Stimulated activated naive CD4-positive, alpha-beta T cell treated with Interleukin-2 at 50 U/mL for 16 hours (primary cell): ENCODE data around the gene FAAP100.

Source experiments
- DNase-seq: peaks from one replicate; lab custom pipeline; 2025; lab: John Stamatoyannopoulos, UW

Gene FAAP100

GRCh38 chr17:81524865-81525159 lies 27.3 kb downstream of the FAAP100 start:
- DNase-seq, result no peak

DNA sequence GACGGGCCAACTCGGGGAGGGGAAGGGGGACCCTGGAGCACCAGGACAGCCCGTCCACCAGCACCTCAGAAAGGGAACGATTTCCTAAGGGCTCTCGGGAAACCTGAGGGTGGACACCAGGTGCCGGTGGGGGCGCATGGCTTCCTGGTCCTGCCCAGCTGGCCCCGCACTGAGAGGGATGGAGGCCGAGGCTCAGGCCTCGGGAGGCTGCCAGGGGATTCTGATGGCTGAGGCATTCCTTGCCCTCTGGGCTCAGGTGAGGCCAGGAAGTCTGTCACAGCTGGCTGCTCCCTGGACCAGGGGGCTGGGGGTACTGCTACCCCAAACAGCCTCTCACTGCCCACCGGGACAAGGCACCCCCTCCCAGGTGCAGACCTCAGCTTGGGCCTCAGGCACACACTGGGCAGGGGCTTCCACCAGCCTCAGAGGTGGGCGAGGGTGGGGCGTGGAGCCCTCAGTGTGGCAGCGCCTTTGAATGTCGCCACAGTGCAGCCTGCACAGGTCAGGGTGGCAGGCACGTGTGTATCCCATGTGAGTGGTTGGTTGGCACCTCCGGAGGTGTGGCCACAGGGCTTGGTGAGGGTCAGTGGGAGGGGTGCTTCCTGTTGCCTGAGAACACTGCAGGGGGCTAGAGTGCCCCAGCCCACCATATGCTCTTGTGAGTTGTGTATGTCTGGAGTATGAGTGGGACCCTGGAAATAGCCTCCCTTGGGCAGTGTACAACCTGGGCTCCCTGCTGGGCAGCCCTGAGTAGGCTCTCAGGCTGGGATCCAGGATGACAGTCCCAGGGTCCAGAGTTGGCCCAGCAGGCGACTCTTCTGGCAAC lies 27.9 kb downstream of the FAAP100 start:
- no peak for DNase-seq

- DNase-seq, result no peak
Measured at GRCh38 chr17:81523402-81524038, 28.6 kb downstream of the FAAP100 start.

DNA sequence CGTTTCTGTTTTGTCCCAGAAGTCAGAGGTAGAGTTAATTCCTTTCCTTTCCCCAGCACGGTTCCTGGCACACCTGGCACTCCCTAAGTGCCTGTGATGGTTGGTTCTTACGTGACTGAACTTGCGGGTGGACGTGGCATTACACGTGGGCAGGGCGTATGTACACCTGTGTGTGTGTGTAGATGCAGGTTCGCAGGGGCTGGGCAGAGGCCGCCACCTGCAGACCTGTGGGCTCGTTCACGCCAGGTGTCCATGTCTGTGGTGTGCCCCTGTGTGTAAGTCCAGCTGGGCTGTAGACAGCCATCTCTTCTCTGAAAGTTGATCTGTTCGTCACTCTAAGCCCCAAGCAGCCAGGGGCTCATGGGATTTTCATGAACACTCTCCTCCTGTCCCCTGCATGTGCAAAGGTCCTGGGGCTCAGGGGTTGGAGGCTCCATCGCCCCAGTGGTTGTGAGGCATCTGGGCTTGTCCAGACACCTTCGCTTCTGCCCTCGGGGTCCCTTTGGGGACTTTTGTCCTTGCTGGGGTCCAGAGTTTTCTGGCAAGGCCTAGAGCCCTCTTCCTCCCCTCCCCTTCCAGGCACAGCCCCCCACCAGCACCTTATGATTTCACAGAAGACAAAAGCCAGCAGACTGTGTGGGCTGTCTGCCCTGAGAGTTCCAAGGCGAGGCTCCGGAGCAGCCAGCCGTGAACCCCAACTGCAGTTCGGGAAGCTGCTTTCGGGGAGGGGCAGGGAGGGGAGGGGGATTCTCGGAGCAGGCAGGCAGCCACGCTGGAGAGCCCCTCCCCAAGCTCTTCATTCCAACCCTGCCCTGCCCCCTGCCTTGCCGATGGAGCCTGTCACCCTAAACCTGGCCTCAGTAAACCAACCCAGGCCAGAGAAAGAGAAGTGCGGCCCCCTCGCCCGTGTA lies 29.4 kb downstream of the FAAP100 start:
- DNase-seq, result no peak

- DNase-seq, result no peak
Measured at GRCh38 chr17:81520021-81520901, 31.9 kb downstream of the FAAP100 start.

DNA sequence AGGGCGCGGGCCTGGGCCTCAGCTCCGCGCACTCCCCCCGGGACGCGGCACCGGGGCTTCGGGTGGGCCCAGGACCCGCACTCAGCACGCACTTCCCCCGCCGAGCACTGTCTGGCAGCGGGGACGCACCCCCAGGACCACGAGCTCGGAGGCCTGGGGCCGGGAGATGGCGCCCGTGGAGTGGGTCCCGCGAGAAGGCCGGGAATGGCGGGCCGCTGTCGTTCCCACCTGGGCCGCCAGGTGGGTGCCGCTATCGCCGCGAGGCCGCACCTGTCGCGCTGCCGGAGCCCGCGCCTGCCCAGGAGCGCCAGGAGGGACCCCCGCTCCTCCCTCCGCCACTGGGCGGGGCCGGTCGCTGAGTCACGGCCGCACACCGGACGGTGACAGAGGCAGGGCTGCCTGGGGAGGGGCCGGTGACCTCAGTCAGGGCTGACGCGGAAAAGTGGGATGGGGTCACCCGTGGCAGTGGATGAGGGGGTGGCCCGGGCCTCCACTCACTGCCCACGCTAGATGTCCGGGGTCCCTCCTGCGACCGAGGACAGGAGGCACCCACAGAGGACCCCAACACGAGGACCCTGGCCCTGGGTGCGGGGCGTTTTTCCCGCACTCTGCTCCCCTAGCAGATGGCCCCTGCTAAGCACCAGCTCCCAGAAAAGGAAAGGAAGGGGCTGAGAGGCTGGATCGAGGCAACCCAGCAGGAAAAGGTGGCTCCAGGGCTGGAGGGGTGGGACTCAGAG lies 32.7 kb downstream of the FAAP100 start:
- DNase-seq, result peak; percentile 60

DNA sequence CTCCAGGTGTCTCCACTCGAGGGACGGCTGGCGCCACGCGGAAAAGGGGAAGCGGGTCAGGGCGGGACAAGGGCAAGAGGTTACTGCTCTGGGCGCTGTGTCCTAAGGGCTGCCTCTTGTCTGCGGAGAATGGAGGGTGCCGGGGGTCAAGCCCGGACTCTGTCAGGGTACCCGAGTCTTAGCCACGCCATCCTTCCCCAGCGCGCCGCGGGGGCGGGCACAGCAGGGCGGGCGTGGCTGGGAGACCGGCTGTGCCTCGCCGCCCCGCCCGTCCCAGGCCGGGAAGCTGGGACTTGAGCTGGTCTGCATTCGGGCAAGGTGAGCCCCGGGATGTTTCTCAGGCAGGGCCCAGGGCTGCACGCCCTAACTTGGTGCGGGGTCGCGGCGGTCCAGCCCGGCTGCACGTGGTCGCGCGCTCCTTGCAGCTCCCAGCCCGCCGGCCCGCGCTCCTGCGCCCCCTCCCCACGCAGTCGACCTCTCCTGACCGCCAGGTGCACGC lies 33.3 kb downstream of the FAAP100 start:
- DNase-seq, result no peak

- no peak for DNase-seq
Measured at GRCh38 chr17:81518113-81518784, 33.9 kb downstream of the FAAP100 start.

DNA sequence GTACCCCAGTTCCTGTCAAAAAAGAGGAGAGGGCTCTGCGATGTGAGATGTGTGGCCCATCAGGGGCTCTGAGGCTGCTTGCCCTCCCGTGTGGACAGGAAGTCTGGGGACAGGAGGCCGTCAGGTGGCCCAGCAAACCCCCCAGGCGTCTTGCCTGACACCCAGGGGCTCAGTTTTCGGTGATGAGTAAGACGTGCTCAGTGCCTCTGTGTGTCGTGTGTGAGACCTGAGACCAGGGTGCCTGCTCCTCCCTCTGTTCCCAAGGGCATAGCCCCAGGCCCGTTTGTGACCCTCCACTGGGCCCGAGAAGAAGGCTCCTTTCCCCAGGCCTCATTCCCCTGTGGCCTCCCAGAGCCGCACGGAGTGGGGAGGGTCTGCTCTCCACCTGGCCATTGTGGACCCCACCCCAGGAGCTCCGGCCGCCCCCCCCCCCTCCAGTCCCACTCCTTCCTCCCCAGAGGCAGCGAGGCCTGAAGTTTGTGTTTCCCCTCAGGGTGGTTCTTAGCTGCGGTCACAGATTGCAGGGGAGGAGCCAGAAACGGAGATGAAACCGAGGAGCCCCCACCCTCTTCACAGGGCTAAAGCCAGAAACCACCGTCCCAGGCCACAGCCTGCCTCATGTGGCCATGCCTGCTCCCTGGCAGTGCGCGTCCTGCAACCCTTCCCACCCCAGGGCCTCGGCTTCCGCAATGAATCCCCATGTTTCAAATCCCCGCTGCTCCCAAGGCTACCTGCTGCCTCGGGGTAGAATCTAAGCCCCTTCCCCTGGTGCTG lies 34.6 kb downstream of the FAAP100 start:
- no peak for DNase-seq

DNA sequence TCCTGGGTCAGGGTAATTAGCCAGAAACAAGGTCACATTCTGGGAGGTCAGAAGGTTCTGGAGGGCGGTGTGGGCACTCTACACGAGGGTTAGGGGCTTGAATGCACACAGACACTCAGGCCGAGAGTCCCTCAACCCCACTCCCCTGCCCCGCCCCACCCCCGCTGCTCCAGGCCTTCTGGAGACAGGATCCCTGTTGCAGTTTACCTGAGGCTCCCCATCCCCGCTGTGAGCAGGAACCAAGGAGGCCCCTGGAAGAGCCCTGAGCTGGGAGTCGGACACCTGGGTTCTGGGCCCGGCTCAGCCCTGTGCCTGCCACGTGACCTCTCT lies 35.2 kb downstream of the FAAP100 start:
- DNase-seq, result no peak

DNA sequence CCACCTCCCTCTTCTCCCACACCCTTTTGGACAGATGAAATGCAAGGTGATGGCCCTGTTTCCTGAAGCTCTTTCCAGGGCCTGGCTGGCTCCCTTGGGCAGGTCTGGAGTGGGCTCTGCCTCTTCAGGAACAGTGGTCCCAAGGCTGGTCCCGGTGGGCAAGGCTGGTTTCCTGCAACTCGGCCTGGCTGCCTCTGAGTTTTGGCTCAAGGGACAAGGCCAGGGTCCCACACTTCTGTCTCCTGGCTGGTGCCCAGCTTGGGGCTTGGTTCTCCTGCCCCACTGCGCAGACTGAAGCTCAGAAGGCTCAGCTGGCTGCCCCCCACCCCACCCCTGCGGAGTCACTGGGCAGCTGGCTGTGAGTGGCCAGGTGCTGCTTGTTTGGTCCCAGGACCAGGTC lies 35.7 kb downstream of the FAAP100 start:
- no peak for DNase-seq

DNA sequence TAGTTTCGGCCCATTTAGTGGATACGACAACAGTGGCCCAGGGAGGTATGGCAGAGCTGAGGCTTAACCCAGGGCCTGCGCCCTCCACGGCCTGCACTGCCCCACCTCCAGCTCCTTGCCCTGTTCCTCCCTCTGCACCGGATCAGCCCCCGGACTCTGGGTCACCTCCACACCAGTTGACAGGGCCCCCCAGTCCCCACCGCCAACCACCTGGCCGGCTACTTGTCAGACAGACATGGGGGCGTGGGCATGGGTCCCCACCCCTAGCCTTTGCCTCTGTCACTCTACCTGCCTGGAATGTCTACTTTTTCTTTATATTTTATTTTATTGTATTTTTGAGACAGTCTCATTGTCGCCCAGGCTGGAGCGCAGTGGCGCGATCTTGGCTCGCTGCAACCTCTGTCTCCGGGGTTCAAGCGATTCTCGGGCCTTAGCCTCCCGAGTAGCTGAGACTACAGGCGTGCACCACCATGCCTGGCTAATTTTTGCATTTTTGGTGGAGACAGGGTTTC lies 36.6 kb downstream of the FAAP100 start:
- no peak for DNase-seq

DNA sequence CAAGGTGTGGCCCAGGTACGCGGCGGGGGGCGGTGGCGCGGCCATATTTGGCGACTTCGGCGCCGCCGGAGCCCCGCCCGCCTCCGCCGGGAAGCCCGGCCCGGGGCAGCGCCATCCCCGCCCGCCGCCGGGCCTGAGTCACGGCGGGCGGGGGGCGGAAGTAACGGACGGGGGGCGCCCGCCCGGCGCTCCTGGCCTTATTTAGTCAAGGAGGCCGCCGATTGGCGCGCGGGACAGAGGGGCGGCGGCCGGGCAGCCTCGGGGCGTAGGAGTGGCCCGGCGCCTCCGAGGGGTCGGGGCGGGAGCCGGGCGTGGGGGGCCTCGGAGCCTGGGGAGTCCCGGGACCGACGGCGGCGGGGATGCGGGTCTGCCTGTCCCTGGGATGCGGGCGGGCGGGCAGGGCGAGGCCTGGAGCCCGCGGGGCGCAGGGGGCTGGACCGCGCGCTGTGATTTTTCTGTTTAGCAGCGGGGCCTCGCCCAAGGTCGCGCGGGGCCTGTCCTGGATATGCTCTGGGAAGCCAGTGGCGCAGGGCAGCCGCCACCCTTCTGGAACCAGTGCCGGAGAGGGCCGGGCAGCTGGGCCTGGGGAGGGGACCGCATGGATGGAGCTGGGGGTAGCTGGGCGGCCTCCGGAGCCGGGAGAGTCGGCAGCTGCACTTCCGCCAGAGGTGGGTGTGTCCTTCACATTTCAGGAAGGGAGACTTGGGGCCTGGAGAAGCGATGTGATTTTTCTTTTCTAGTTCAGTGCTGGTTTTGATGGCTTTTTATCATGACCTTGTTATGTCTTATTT lies 37.2 kb downstream of the FAAP100 start:
- peak; percentile 64 for DNase-seq

DNA sequence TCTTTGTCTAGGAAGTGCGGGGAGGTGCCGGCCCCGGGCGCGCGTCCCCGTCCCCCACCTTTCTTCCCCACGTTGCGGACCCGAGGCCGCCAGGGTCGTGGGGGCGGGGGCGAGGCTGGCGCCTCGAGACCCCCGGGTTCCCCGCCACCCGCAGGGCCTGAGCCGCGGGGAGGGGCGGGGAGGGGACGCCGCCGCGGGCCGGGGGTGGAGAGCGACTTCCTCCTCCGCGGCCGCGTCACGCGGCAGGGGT lies 37.7 kb downstream of the FAAP100 start:
- no peak for DNase-seq

- peak; percentile 39 for DNase-seq
Measured at GRCh38 chr17:81513753-81514488, 38.2 kb downstream of the FAAP100 start.

DNA sequence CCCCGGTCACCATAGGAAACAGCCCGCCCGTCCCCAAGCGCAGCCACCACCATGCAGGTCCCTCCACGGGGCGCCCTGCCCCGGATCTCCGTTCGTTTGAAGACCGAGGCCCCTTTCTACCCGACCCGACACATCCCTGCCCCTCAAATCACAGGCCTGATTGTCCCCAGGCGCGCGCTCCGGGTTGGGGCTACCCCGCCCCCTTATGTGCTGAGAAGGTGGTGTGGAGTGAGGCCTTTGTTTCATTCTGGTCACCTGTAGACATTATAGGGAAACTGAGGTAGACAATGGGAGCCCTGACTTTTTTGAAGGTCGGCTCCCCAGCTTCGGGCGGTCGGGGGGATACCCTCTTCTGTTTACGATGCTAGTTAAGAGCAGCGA lies 38.8 kb downstream of the FAAP100 start:
- DNase-seq, result peak; percentile 61

DNA sequence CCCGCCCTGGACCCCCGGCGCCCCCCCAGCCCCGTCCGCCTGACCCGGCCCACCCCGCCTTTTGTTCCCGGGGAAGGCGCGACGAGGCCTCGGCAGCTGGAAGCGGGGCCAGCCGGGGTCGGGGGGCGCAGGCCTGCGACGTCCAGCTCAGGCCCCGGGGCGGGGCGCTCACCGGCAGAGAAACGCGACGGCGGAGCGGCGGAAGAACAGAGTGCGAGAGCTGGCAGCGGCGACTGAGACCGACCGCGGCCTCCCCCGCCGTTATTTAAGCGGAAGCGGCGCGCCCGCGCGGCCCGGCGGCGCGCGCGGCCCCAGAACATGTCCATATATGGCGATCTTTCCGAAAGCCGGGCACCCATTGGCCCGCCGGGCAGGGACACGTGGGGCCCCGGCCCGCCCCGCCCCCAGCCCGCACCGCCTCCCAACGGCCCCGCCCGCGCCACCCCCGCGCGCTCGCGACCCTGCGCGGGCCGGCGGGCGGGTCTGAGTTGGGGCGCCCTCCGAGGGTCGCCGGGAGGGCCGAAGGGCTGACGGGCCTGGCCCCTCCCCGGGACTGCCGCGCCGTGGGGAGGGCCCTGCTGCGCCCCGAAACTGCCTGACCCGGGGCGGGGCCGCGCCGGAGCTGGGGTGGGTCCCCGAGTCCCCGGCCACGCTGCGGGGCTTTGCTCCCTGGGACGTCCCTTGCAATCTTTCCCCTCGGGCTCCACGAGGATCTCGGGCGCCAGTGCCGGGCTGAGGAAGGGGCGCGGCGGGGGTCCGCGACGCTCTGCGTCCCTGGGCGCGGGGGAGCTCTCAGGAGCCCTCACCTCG lies 39.4 kb downstream of the FAAP100 start, which contains the start of gene ACTG1:
TSS of gene ACTG1 (minus strand) at position 238 of the 810 bp plus-strand sequence. CDS start 445 bp downstream, outside the sequence.
- DNase-seq, result peak; percentile 84
